Measurements from ENCODE around the gene NEK6.

NEK6 gene

DNA sequence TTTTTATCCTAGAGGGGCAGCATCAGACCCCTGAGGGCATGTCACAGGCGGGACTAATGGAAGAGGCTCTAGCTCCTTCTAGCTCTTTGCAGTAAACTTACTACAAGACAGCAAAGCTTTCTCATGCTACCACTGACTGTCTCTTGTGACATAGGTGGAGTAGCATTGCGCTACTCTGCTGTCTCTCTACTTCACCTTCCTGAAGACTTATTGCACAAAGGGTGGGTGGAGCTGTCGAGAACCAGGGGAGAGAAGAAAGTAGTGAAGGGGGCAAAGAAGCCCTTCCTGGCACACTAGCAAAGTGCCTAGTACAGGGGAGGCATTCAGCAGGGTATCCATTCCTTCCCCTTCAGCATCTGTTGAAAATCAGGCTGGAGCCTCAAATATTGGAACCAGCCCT, 36.1 kb upstream of the NEK6 start:
- Histone ChIP-seq H2AFZ (ENCODE audit: insufficient read depth, low read length, poor library complexity) (no peak overlapping the region), H3K4me3 (ENCODE audit: low read depth, low read length) (no peak overlapping the region), H3K79me2 (ENCODE audit: control insufficient read depth, insufficient read depth, low read length, poor library complexity) (no peaks in the 10 kb centered on the region), H3K36me3 (ENCODE audit: control insufficient read depth in 1 of 2, insufficient read depth in 2 of 2, low read length in 2 of 2) (no peaks in the 10 kb centered on the region), H3K79me1 (ENCODE audit: low read length) (no peaks in the 10 kb centered on the region), H3K9me3 (ENCODE audit: insufficient read depth, low read depth, low read length) (peaks cover 2% of the 10 kb centered on the region), H3K27me3 (ENCODE audit: insufficient read depth, low read length) (no peaks in the 10 kb centered on the region), H3K14ac (ENCODE audit: low read length) (no peak overlapping the region), H4K8ac (ENCODE audit: low read depth, low read length) (no peak overlapping the region), H3K4me1 (ENCODE audit: control insufficient read depth in 1 of 2, insufficient read depth in 2 of 2, low read length in 2 of 2) (no peaks in the 10 kb centered on the region), H3K9ac (ENCODE audit: low read length) (no peak overlapping the region), H3K18ac (ENCODE audit: low read length) (no peak overlapping the region), H3K23ac (ENCODE audit: low read length) (no peak overlapping the region), H2BK12ac (ENCODE audit: low read length) (no peak overlapping the region), H3K4me2 (ENCODE audit: low read length) (no peak overlapping the region), H2AK5ac (ENCODE audit: low read length) (no peak overlapping the region), H2BK5ac (ENCODE audit: low read depth, low read length, poor library complexity) (no peak overlapping the region), H3K27ac (ENCODE audit: low read depth, low read length) (no peak overlapping the region), H4K12ac (ENCODE audit: low read depth, low read length) (no peak overlapping the region), H4K91ac (ENCODE audit: low read depth, low read length) (no peak overlapping the region), H3K4ac (ENCODE audit: low read depth, low read length) (no peak overlapping the region), H2BK120ac (ENCODE audit: insufficient read depth, low read length, poor library complexity) (no peak overlapping the region)
- DNase-seq: no peak
- WGBS (ENCODE audit: extremely low coverage, insufficient coverage, insufficient read length): no CpG with 5 or more reads among the region's 3 CpGs

DNA sequence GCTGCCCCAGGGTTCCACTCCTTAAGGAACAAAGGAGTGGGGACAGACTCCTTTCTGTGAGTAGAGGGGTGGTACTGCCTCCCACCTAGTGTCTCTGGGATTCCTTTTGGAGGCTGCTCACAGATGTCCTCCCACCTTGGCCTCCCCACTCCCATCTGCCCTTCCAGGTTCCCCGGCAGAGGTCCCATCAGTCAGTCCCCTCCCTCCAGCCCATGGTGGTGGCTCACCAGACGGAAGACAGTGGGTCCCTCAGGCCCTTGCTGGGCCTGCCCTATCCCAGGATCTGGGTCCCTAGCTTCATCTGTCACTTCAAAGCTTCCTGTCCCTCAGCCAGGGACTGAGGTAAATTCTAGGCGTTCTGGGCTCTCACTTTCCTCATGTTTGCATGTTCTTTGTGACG, 35.6 kb upstream of the NEK6 start:
- H3K9me3 ChIP-seq (ENCODE audit: insufficient read depth, low read depth, low read length): peaks cover 2% of the 10 kb centered on the region
- no peak overlapping the region for H4K8ac ChIP-seq (ENCODE audit: low read depth, low read length)

DNA sequence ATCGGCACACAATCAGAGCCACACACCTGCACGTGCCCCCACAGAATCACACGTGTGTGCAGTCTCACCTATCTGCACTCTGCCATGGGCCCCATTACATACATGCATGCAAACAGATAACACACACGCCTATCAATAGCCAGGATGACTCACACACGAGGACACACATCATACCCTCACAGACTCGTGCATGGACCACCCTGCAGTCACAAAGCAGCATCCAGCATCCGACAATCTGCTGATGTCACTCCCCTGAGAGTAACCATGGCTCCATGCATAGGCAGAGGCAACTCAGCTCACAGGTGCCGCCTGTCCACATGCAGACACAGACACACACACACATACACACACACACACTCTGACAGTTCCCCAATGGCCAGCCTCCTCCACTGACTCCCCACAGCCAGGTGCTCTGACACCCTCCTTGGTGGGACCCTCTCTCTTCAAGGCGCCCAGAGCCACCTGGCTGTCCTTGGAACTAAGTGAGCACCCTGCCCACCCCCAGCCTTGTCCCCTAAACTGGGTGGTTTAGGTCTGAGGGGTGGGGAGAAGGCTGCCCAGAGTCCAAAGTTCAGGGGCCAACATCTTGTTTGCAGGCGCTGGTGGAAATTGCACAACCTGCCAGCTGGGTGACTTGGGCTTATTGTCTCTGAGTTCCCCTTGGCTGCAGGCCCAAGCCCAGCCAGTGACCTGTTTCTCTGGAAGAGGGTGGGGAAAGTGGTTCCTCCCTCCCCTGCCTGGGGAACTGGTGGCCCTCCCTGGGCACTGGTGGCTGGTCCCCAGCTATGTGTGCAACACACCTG, 34.6 kb upstream of the NEK6 start:
- Histone ChIP-seq H2BK120ac (ENCODE audit: insufficient read depth, low read length, poor library complexity) (no peak overlapping the region), H3K4me2 (ENCODE audit: low read length) (no peak overlapping the region), H3K27me3 (ENCODE audit: insufficient read depth, low read length) (no peaks in the 10 kb centered on the region), H4K8ac (ENCODE audit: low read depth, low read length) (no peak overlapping the region), H4K12ac (ENCODE audit: low read depth, low read length) (no peak overlapping the region), H3K4me3 (ENCODE audit: low read depth, low read length) (no peak overlapping the region), H2AK5ac (ENCODE audit: low read length) (no peak overlapping the region), H2AFZ (ENCODE audit: insufficient read depth, low read length, poor library complexity) (no peak overlapping the region), H3K27ac (ENCODE audit: low read depth, low read length) (no peak overlapping the region), H2BK5ac (ENCODE audit: low read depth, low read length, poor library complexity) (no peak overlapping the region), H3K36me3 (ENCODE audit: control insufficient read depth in 1 of 2, insufficient read depth in 2 of 2, low read length in 2 of 2) (no peaks in the 10 kb centered on the region), H3K4me1 (ENCODE audit: control insufficient read depth in 1 of 2, insufficient read depth in 2 of 2, low read length in 2 of 2) (no peaks in the 10 kb centered on the region), H3K14ac (ENCODE audit: low read length) (no peak overlapping the region), H3K9ac (ENCODE audit: low read length) (no peak overlapping the region), H3K18ac (ENCODE audit: low read length) (no peak overlapping the region), H4K91ac (ENCODE audit: low read depth, low read length) (no peak overlapping the region), H3K79me2 (ENCODE audit: control insufficient read depth, insufficient read depth, low read length, poor library complexity) (no peaks in the 10 kb centered on the region), H3K79me1 (ENCODE audit: low read length) (no peaks in the 10 kb centered on the region), H3K4ac (ENCODE audit: low read depth, low read length) (no peak overlapping the region), H2BK12ac (ENCODE audit: low read length) (no peak overlapping the region), H3K23ac (ENCODE audit: low read length) (no peak overlapping the region), H3K9me3 (ENCODE audit: insufficient read depth, low read depth, low read length) (peaks cover 2% of the 10 kb centered on the region)
- DNase-seq: peak in 1 of 2 donors; percentile 34
- no CpG with 5 or more reads among the region's 10 CpGs for WGBS (ENCODE audit: extremely low coverage, insufficient coverage, insufficient read length)

More for the DNA sequence above, 35.6 kb upstream of the NEK6 start:
- Histone ChIP-seq H3K4me1 (ENCODE audit: control insufficient read depth in 1 of 2, insufficient read depth in 2 of 2, low read length in 2 of 2) (no peaks in the 10 kb centered on the region), H3K9ac (ENCODE audit: low read length) (no peak overlapping the region), H4K12ac (ENCODE audit: low read depth, low read length) (no peak overlapping the region), H3K79me2 (ENCODE audit: control insufficient read depth, insufficient read depth, low read length, poor library complexity) (no peaks in the 10 kb centered on the region), H3K14ac (ENCODE audit: low read length) (no peak overlapping the region), H2BK12ac (ENCODE audit: low read length) (no peak overlapping the region), H3K23ac (ENCODE audit: low read length) (no peak overlapping the region), H3K4ac (ENCODE audit: low read depth, low read length) (no peak overlapping the region), H3K27me3 (ENCODE audit: insufficient read depth, low read length) (no peaks in the 10 kb centered on the region), H3K4me2 (ENCODE audit: low read length) (no peak overlapping the region), H3K27ac (ENCODE audit: low read depth, low read length) (no peak overlapping the region), H4K91ac (ENCODE audit: low read depth, low read length) (no peak overlapping the region), H3K4me3 (ENCODE audit: low read depth, low read length) (no peak overlapping the region), H2BK120ac (ENCODE audit: insufficient read depth, low read length, poor library complexity) (no peak overlapping the region), H2BK5ac (ENCODE audit: low read depth, low read length, poor library complexity) (no peak overlapping the region), H3K18ac (ENCODE audit: low read length) (no peak overlapping the region), H3K79me1 (ENCODE audit: low read length) (no peaks in the 10 kb centered on the region), H3K36me3 (ENCODE audit: control insufficient read depth in 1 of 2, insufficient read depth in 2 of 2, low read length in 2 of 2) (no peaks in the 10 kb centered on the region), H2AK5ac (ENCODE audit: low read length) (no peak overlapping the region), H2AFZ (ENCODE audit: insufficient read depth, low read length, poor library complexity) (no peak overlapping the region)
- no CpG with 5 or more reads among the region's 4 CpGs for WGBS (ENCODE audit: extremely low coverage, insufficient coverage, insufficient read length)
- no peak for DNase-seq

DNA sequence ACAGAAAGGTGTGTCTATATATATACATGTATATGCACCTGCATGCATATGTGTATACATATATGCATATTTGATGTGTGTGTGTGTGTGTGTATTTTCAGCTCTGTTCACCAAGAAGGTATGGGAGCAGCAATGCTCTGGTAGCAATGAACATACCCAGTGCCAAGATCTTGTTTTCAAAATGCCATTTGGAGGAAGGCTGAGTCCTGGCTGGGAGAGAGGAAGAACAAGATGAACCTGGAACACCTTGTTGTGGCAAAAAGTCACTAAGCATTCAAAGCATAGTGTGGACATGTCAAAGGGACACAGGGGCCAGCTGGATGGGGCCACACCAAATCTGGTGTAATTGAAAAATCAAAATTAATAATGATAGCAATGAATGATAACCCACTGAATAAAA, 31.8 kb upstream of the NEK6 start:
- Histone ChIP-seq H4K12ac (ENCODE audit: low read depth, low read length) (no peak overlapping the region), H2AK5ac (ENCODE audit: low read length) (no peak overlapping the region)

More for the DNA sequence above, 31.8 kb upstream of the NEK6 start:
- H2BK120ac ChIP-seq (ENCODE audit: insufficient read depth, low read length, poor library complexity): no peak overlapping the region
- no peaks in the 10 kb centered on the region for H3K79me2 ChIP-seq (ENCODE audit: control insufficient read depth, insufficient read depth, low read length, poor library complexity)
- H3K18ac ChIP-seq (ENCODE audit: low read length): no peak overlapping the region
- no peak overlapping the region for H3K4ac ChIP-seq (ENCODE audit: low read depth, low read length)
- no peaks in the 10 kb centered on the region for H3K27me3 ChIP-seq (ENCODE audit: insufficient read depth, low read length)
- no peak overlapping the region for H3K4me3 ChIP-seq (ENCODE audit: low read depth, low read length)
- no peak overlapping the region for H3K23ac ChIP-seq (ENCODE audit: low read length)
- peaks cover 2% of the 10 kb centered on the region for H3K9me3 ChIP-seq (ENCODE audit: insufficient read depth, low read depth, low read length)
- H2AFZ ChIP-seq (ENCODE audit: insufficient read depth, low read length, poor library complexity): no peak overlapping the region
- no peak overlapping the region for H3K27ac ChIP-seq (ENCODE audit: low read depth, low read length)
- H3K79me1 ChIP-seq (ENCODE audit: low read length): no peaks in the 10 kb centered on the region
- H3K4me1 ChIP-seq (ENCODE audit: control insufficient read depth in 1 of 2, insufficient read depth in 2 of 2, low read length in 2 of 2): no peaks in the 10 kb centered on the region
- no peaks in the 10 kb centered on the region for H3K36me3 ChIP-seq (ENCODE audit: control insufficient read depth in 1 of 2, insufficient read depth in 2 of 2, low read length in 2 of 2)
- H4K91ac ChIP-seq (ENCODE audit: low read depth, low read length): no peak overlapping the region
- no peak overlapping the region for H4K8ac ChIP-seq (ENCODE audit: low read depth, low read length)
- H3K4me2 ChIP-seq (ENCODE audit: low read length): no peak overlapping the region
- no peak overlapping the region for H3K14ac ChIP-seq (ENCODE audit: low read length)
- H2BK12ac ChIP-seq (ENCODE audit: low read length): no peak overlapping the region
- DNase-seq: no peak
- no peak overlapping the region for H3K9ac ChIP-seq (ENCODE audit: low read length)
- H2BK5ac ChIP-seq (ENCODE audit: low read depth, low read length, poor library complexity): no peak overlapping the region

Measured in trophoblast cell (in vitro differentiated cells and primary cell).